ENCODE measurements around the gene APP.

DNA sequence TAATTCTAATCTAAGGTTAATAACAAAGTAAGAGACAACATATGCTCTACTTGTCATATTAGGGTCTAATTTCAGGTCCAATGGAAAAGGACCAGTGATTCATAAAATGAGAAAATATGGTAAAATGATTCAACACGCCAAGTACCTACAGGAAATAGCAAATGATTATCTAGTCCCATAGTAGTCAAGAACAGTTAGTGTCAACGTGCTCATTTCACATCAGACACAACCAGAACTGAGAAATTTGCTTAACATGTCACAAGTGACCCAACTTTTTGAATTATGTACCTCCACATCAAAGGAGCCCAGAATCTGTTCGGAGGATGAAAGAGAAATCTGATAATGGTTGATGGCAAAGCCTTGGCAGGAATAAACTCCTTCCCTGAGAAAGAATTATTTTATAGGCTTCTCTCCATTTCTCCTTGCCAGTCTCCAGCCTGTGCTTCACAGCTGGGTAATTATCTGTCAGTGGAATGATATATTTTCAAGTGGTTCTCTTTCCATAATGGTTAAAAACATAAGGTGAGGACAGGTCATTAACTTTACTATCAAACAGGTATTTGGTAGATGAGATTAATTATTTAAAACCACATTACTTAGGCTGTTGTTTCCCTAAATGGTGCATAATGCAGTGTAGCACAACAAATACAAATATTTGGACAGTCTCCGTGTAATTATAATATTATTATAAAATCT, 83.2 kb downstream of the APP start:
- no peak for TF ChIP-seq POLR2A (IDR thresholded peaks at IDR 0.05; ENCODE audit: low read depth, low read length)
- no peak for TF ChIP-seq POLR2AphosphoS5 (IDR thresholded peaks at IDR 0.05; ENCODE audit: low read depth, low read length)
